Activated CD4-positive, alpha-beta memory T cell treated with anti-CD3 and anti-CD28 coated beads, Interleukin-2, amount 10 ng/mL, durations not matched to agents 7 days and 5 days (primary cell): ENCODE measurements around the gene STUB1. TPM values are rescaled to one million over a fixed set of nuclear protein-coding genes. Genes with fewer than 3 reads are reported as not detected.

Source experiments
- CTCF ChIA-PET: fragments of 350-600 bp; sonication (Branson Sonifier 250); formaldehyde crosslinking; loops from one replicate; lab custom pipeline; 2021; ENCODE audit warnings: antibody characterized with exemption, inconsistent platforms; lab: Charles Lee
- POLR2A ChIA-PET: fragments of 350-600 bp; sonication (Branson Sonifier 250); formaldehyde crosslinking; loops from one replicate; lab custom pipeline; 2021; ENCODE audit warnings: antibody characterized with exemption; lab: Charles Lee
- DNase-seq: peaks from one replicate; pipeline ENCODE4 v3.0.0-alpha.2; 2020
- H3K27ac Mint-ChIP-seq: one replicate; pipeline ENCODE4 v1.8.0; 2021; ENCODE audit warnings: mild to moderate bottlenecking, mixed read lengths
- H3K27me3 Mint-ChIP-seq: one replicate; pipeline ENCODE4 v1.8.0; 2021; ENCODE audit warnings: mixed read lengths
- H3K36me3 Mint-ChIP-seq: one replicate; pipeline ENCODE4 v1.8.0; 2021; ENCODE audit warnings: low read depth, mixed read lengths
- H3K4me1 Mint-ChIP-seq: one replicate; pipeline ENCODE4 v1.8.0; 2021; ENCODE audit warnings: mixed read lengths
- H3K4me3 Mint-ChIP-seq: one replicate; pipeline ENCODE4 v1.8.0; 2021; ENCODE audit warnings: mild to moderate bottlenecking, mixed read lengths
- H3K9me3 Mint-ChIP-seq: one replicate; pipeline ENCODE4 v1.8.0; 2021; ENCODE audit warnings: mixed read lengths
- total RNA-seq, 2 experiments: library from RNA; stranded (reverse); gene quantifications; one replicate each; pipeline ENCODE4 v1.2.3, GENCODE V29; 2021

STUB1 gene
- total RNA-seq, 2 experiments from 2014 or later: 63.9 to 78.3 TPM

DNA sequence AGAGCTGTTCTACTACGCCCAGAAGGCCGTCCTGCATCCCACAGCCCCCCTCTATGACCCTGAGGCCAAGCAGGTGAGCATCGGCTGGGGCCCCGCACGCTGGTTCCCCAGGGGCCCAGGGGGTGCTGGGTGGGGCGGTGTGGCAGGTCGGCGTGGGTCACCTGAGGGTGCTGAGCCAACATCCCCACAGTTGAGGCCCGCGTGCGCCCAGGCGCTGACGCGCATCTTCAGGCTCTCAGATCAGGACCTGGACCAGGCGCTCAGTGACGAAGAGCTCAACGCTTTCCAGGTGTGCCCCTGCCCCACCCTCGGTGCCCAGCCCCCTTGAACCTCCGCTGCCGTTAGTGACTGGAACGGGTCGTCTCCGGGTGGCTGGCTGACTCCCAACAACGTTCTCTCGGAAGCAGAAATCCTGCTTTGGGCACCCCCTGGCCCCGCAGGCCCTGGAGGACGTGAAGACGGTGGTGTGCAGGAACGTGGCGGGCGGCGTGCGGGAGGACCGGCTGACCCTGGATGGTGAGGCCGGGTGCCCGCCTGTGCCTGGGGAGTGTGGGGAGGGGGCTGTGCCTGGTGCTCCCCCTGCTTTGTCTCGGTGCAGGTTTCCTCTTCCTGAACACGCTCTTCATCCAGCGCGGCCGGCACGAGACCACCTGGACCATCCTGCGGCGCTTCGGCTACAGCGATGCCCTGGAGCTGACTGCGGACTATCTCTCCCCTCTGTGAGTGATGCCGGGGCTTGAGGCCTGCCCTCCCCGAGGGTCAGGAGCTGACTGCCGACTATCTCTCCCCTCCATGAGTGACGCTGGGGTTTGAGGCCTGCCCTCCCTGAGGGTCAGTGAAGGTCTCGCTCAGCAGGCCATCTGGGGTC is 9.5 kb upstream of the STUB1 start:
- no peaks in the 10 kb centered on the region for H3K9me3 Mint-ChIP-seq
- ChIA-PET POLR2A (interaction anchor here (2.9 to 5.2 kb wide), 2 partner anchors 9 to 21 kb away, joined by 12 to 25 read pairs; partner anchors contain the start of genes STUB1 and WDR90), CTCF (no interaction called here)
- H3K27me3 Mint-ChIP-seq: no peaks in the 10 kb centered on the region
- H3K27ac Mint-ChIP-seq: no peak overlapping the region
- H3K4me3 Mint-ChIP-seq: peak overlapping the region; percentile 13
- no peak for DNase-seq
- H3K4me1 Mint-ChIP-seq: peaks cover 17% of the 10 kb centered on the region
- peaks cover 14% of the 10 kb centered on the region for H3K36me3 Mint-ChIP-seq

DNA sequence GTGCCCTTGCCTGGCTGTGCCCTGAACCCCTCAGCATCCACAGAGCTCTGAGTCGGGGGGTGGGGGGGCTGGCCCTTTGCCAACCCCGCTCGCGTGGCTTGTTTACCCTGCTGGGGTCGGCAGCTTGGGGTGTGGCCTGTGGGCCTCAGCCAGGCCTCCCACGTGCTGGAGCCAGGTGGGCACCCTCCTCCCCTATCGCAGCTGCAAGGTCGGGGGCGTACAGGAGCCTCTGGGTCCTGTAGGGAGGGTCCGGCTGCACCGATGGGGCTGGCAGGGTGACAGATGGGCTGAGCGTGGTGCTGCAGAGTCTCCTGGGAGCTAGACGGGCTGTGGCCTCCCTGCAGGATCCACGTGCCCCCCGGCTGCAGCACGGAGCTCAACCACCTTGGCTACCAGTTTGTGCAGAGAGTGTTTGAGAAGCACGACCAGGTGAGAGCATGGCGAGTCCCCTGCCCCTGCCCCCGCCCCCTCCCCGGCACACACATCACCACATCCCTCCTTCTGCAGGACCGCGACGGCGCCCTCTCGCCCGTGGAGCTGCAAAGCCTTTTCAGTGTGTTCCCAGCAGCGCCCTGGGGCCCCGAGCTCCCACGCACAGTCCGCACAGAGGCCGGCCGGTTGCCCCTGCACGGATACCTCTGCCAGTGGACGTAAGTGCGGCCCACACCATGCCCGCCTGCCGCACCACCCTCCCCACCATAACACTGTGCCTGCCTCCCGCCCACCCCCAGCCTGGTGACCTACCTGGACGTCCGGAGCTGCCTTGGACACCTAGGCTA is 8.7 kb upstream of the STUB1 start:
- H3K27ac Mint-ChIP-seq: no peak overlapping the region

DNA sequence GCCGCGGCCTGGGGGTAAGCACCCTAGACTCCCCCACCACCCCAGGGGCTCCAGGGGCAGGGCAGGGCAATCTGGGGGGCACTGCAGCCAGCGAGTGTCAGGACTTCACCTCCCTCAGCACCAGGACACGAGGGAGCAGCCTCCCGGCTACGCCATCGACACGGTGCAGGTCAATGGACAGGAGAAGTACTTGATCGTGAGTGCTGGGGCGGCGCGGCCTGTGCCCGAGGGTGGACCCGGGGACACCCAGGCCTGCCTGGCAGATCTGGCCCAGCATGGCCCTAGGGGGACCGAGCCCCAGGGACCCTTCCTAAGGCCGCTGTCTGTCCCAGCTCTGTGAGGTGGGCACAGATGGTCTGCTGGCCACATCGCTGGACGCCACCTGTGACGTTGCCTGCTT is 7.8 kb upstream of the STUB1 start:
- Mint-ChIP-seq H3K36me3 (peaks cover 14% of the 10 kb centered on the region), H3K9me3 (no peaks in the 10 kb centered on the region)

More for the DNA sequence above, 8.7 kb upstream of the STUB1 start:
- no peaks in the 10 kb centered on the region for H3K9me3 Mint-ChIP-seq
- DNase-seq: no peak
- H3K4me3 Mint-ChIP-seq: peak overlapping the region; percentile 13
- ChIA-PET CTCF (no interaction called here), POLR2A (interaction anchor here (1.2 to 5.2 kb wide), 2 partner anchors 8 to 13 kb away, joined by 3 to 25 read pairs; partner anchors contain the start of genes JMJD8 and STUB1)
- no peaks in the 10 kb centered on the region for H3K27me3 Mint-ChIP-seq
- H3K4me1 Mint-ChIP-seq: peaks cover 17% of the 10 kb centered on the region
- H3K36me3 Mint-ChIP-seq: peaks cover 14% of the 10 kb centered on the region

DNA sequence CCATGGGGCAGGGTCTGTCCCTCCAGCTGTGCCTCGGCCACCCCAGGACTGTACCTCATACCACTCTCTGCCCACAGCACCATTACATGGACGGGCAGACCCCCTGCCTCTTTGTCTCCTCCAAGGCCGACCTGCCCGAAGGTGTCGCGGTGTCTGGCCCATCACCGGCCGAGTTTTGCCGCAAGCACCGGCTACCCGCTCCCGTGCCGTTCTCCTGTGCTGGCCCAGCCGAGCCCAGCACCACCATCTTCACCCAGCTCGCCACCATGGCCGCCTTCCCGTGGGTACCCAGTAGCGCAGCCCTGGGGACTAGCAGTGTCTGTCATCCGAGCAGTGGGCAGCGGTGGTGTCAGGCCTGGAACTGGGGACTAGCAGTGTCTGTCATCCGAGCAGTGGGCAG is 7.4 kb upstream of the STUB1 start:
- Mint-ChIP-seq H3K4me3 (no peak overlapping the region), H3K27me3 (no peaks in the 10 kb centered on the region), H3K9me3 (no peaks in the 10 kb centered on the region), H3K4me1 (peaks cover 20% of the 10 kb centered on the region), H3K27ac (no peak overlapping the region), H3K36me3 (peaks cover 14% of the 10 kb centered on the region)
- ChIA-PET CTCF (no interaction called here), POLR2A (interaction anchor here (0.6 to 1.3 kb wide), 4 partner anchors 9 to 37 kb away, joined by 3 to 4 read pairs (median 4); partner anchors contain the start of genes JMJD8 and METTL26)
- DNase-seq: no peak

More for the DNA sequence above, 7.8 kb upstream of the STUB1 start:
- Mint-ChIP-seq H3K27me3 (no peaks in the 10 kb centered on the region), H3K27ac (no peak overlapping the region), H3K4me3 (no peak overlapping the region), H3K4me1 (peaks cover 23% of the 10 kb centered on the region)
- POLR2A ChIA-PET: interaction anchor here (1.2 kb wide), 1 partner anchor 12 kb away, joined by 3 read pairs; the partner anchor contains the start of gene JMJD8
- DNase-seq: no peak
- CTCF ChIA-PET: no interaction called here

DNA sequence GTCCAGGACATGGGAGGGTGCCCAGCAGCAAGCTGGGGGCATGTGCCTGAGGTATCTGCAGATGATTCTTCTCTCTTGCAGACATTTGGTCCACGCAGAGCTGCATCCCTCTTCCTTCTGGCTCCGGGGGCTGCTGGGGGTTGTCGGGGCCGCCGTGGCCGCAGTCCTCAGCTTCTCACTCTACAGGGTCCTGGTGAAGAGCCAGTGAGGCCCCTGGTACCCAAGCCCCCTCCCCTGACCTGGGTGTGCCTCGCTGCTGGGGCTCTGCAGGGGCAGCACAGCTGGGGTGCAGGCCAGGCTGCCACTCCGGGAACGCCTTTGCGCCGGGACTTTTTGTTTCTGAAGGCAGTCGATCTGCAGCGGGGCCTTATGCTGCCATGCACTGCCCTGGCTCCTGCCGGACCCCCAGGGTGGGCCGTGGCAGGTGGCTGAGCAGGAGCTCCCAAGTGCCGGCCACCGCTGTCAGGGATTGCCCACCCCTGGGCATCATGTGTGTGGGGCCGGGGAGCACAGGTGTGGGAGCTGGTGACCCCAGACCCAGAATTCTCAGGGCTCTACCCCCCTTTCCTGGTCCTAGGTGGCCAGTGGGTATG is 6.7 kb upstream of the STUB1 start:
- Mint-ChIP-seq H3K9me3 (no peaks in the 10 kb centered on the region), H3K4me3 (no peak overlapping the region), H3K27me3 (no peaks in the 10 kb centered on the region), H3K27ac (no peak overlapping the region), H3K36me3 (peaks cover 14% of the 10 kb centered on the region), H3K4me1 (peaks cover 20% of the 10 kb centered on the region)
- CTCF ChIA-PET: no interaction called here
- DNase-seq: no peak
- POLR2A ChIA-PET: interaction anchor here (0.6 to 1.3 kb wide), 3 partner anchors 10 to 37 kb away, joined by 3 to 4 read pairs (median 4); partner anchors contain the start of genes JMJD8 and METTL26

DNA sequence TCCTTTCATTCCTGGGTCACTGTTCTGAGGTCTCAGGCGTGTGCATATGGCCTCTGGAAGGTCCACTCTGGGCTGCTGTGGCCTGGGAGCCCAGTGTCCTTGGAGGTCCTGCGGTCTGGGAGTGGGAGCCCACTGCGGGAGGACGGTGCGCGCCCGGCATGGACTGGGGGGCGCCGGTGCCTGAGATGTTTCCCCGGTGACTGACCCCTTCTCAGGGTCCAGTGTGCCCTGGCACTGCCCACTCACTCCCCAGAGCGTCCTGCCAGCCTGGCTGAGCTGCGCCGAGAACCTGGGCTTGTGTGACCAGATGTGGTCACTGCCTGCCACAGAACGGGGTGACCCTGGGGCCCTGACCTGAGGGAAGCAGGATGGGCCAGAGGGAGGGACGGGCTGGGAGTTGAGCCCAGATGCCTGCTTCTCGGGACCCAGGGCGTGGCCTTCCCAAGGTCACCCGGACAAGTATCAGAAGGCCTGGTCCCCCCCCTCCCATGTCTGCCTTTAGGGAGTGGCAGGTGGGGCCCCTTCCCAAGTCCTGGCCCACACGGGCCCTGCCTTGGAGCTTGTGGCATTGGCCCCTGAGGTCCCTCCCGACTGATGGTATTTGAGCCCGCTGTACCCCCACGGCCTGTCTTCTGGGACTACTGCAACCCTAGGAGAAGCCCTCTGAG is 5.9 kb upstream of the STUB1 start:
- Mint-ChIP-seq H3K9me3 (no peaks in the 10 kb centered on the region), H3K27ac (no peak overlapping the region), H3K27me3 (no peaks in the 10 kb centered on the region), H3K4me1 (peaks cover 21% of the 10 kb centered on the region), H3K36me3 (peaks cover 14% of the 10 kb centered on the region), H3K4me3 (no peak overlapping the region)
- no peak for DNase-seq
- ChIA-PET POLR2A (interaction anchor here (1.7 to 2.6 kb wide), 3 partner anchors 9 to 25 kb away, joined by 5 to 9 read pairs (median 6); partner anchors contain the start of genes JMJD8 and WDR90), CTCF (no interaction called here)

DNA sequence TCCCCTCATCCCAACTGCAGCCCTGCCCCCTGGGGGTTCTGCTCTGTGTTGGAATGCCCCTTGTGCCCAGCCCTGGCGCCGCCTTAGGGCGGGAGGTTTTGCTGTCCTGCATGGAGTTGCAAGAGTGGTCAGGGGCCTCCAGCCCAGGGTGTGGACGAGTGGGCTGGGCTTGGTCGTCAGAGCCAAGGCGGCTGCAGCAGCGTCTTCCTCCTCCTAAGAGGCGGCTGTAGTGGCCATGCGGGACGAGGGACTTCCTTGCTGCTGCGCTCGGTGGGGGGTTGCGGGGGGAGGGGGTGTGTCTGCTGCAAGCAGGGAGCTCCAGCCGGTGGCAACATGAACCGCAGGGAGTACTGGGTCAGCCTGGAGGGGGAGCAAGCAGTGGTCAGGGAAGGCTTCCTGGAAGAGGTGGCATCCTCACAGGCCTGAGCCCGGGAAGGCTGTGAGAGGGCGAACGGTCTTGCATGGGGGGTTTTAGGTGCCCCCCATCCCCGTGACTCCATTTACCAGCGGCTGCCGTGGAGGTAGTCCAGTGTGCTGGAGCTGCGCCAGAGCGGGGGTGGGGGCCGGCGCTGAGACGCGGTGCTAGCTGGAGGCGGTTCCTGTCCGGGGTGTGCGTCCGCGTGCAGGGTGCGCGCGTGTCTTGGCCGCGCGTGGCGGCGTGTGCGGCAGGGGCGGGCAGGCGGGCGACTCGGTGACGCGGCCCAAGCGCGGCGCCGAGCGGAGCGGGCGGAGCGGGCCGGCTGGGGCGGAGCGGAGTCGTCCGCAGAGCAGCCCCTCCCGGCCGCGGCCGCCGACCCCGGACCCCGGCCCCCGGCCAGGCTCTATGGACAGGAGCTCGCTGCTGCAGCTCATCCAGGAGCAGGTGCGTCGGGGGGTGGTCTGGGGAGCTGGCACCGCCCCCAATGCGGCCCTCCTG is 5.0 kb upstream of the STUB1 start, which contains the start of gene RHBDL1:
Gene RHBDL1 (plus strand): TSS at position 704 of the 916 bp plus-strand sequence. CDS start 120 bp downstream, at position 824.
- ChIA-PET CTCF (interaction anchor here (1.0 to 1.7 kb wide), 3 partner anchors 7 to 28 kb away, joined by 3 to 4 read pairs (median 4); partner anchors contain the start of genes RHOT2 and WDR24), POLR2A (interaction anchor here (1.0 to 2.9 kb wide), 7 partner anchors 8 to 26 kb away, joined by 4 to 18 read pairs (median 7); partner anchors contain the start of genes JMJD8, RHOT2, WDR24 and WDR90)
- DNase-seq: no peak
- Mint-ChIP-seq H3K27me3 (no peaks in the 10 kb centered on the region), H3K36me3 (peaks cover 10% of the 10 kb centered on the region), H3K9me3 (no peaks in the 10 kb centered on the region), H3K4me3 (no peak within 1 kb of the TSS), H3K4me1 (peaks cover 20% of the 10 kb centered on the region), H3K27ac (no peak within 1 kb of the TSS)

DNA sequence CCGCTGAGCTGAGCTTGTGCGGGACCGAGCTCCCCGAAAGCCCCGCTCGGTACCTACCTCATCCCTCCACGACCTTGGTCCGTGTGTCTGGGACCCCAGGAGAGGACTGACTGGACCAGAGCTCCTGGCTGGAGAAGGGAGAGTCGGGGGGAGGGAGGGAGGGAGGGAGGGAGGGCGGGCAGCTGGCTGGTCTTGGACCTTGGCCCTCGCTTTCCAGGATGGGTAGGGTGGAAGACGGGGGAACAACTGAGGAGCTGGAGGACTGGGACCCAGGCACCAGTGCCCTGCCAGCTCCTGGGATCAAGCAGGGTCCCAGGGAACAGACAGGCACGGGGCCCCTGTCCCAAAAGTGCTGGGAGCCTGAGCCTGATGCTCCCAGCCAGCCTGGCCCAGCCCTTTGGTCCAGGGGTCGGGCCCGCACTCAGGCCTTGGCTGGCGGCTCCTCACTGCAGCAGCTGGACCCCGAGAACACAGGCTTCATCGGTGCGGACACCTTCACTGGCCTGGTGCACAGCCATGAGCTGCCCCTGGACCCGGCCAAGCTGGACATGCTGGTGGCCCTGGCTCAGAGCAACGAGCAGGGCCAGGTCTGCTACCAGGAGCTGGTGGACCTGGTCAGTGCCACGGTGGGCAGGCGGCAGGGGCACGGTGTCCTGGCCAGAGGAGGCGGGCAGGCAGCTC is 4.2 kb upstream of the STUB1 start:
- no peak overlapping the region for H3K27ac Mint-ChIP-seq
- ChIA-PET CTCF (interaction anchor here (0.6 to 1.7 kb wide), 4 partner anchors 8 to 1374 kb away, joined by 3 to 5 read pairs (median 4); partner anchors contain the start of genes RHOT2 and WDR24), POLR2A (interaction anchor here (1.0 to 2.9 kb wide), 7 partner anchors 8 to 27 kb away, joined by 4 to 18 read pairs (median 7); partner anchors contain the start of genes JMJD8, RHOT2, WDR24 and WDR90)
- H3K4me3 Mint-ChIP-seq: no peak overlapping the region
- H3K4me1 Mint-ChIP-seq: peaks cover 22% of the 10 kb centered on the region
- no peak for DNase-seq
- no peaks in the 10 kb centered on the region for H3K27me3 Mint-ChIP-seq
- no peaks in the 10 kb centered on the region for H3K9me3 Mint-ChIP-seq
- H3K36me3 Mint-ChIP-seq: peaks cover 10% of the 10 kb centered on the region

DNA sequence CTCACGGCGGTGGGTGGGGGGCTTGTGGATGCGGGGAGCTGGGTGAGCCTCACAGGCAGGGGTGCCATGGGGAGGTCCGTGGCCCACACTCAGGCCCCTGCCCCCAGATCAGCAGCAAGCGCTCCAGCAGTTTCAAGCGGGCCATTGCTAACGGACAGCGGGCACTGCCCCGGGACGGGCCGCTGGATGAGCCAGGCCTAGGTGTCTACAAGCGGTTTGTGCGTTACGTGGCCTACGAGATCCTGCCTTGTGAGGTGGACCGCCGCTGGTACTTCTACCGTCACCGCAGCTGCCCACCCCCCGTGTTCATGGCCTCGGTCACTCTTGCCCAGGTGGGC is 3.7 kb upstream of the STUB1 start:
- H3K36me3 Mint-ChIP-seq: peaks cover 10% of the 10 kb centered on the region
- H3K4me3 Mint-ChIP-seq: no peak overlapping the region
- H3K27ac Mint-ChIP-seq: no peak overlapping the region
- H3K27me3 Mint-ChIP-seq: no peaks in the 10 kb centered on the region
- H3K4me1 Mint-ChIP-seq: peaks cover 27% of the 10 kb centered on the region
- DNase-seq: no peak
- CTCF ChIA-PET: interaction anchor here (0.6 to 1.7 kb wide), 2 partner anchors 9 to 1374 kb away, joined by 4 to 5 read pairs; partner anchors contain the start of gene RHOT2
- POLR2A ChIA-PET: interaction anchor here (1.0 to 2.9 kb wide), 5 partner anchors 8 to 19 kb away, joined by 4 to 18 read pairs (median 9); partner anchors contain the start of genes JMJD8, RHOT2 and WDR24
- no peaks in the 10 kb centered on the region for H3K9me3 Mint-ChIP-seq

DNA sequence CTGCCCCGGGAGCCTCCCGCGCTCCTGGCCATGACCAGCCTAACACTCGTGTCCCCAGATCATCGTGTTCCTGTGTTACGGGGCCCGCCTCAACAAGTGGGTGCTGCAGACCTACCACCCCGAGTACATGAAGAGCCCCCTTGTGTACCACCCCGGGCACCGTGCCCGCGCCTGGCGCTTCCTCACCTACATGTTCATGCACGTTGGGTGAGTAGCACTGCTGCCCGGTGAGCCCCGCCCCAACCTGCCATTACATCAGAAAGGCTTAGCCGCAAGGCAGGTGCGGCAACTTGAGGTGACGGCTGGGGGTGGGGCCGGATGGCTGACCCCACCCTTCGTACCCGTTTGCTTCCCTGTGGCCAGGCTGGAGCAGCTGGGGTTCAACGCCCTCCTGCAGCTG is 3.3 kb upstream of the STUB1 start:
- Mint-ChIP-seq H3K4me3 (no peak overlapping the region), H3K27ac (no peak overlapping the region), H3K9me3 (no peaks in the 10 kb centered on the region), H3K27me3 (no peaks in the 10 kb centered on the region), H3K36me3 (peaks cover 13% of the 10 kb centered on the region), H3K4me1 (peaks cover 30% of the 10 kb centered on the region)
- CTCF ChIA-PET: interaction anchor here (0.6 to 1.7 kb wide), 2 partner anchors 9 to 1373 kb away, joined by 4 to 5 read pairs; partner anchors contain the start of gene RHOT2
- POLR2A ChIA-PET: interaction anchor here (0.6 to 2.9 kb wide), 3 partner anchors 14 to 908 kb away, joined by 3 to 18 read pairs (median 7); partner anchors contain the start of gene WDR24
- peak; percentile 45 for DNase-seq
